Endothelial cell of umbilical vein (primary cell): ENCODE results near the gene AHRR. TPM values are rescaled to one million over a fixed set of nuclear protein-coding genes. Genes with fewer than 3 reads are reported as not detected.

ENCODE experiments used
- BruUV-seq: library from RNA; stranded (reverse); fragments of 400-500 nt; replicated peaks from 2 replicates; lab custom pipeline; 2021; lab: Mats Ljungman, UMichigan
- CTCF ChIA-PET: fragments of 300-600, 350-600 bp; sonication (Branson Sonifier 250); formaldehyde crosslinking; loops from one replicate; lab custom pipeline; 2021; ENCODE audit warnings: antibody characterized with exemption, inconsistent platforms; lab: Charles Lee
- POLR2A ChIA-PET: fragments of 300-600, 350-600 bp; sonication (Branson Sonifier 250); formaldehyde crosslinking; loops from one replicate; lab custom pipeline; 2021; ENCODE audit warnings: antibody characterized with exemption, inconsistent platforms; lab: Charles Lee
- DNase-seq: peaks from one replicate; pipeline ENCODE4 v3.0.0-alpha.2; 2011; ENCODE audit warnings: low read depth, low spot score
- FAIRE-seq: peaks from 2 replicates; lab custom pipeline; 2011; peaks lifted over from hg19 to GRCh38; lab: Jason Lieb, UNC
- H2AFZ ChIP-seq: 2 replicates; pipeline ENCODE4 v1.6.0; 2012; ENCODE audit warnings: low read depth, low read length, control low read depth, inconsistent platforms
- H3K27ac ChIP-seq: 2 replicates; pipeline ENCODE4 v1.5.1; 2011; ENCODE audit warnings: low read depth, mild to moderate bottlenecking, control low read depth, low read length, moderate library complexity; ENCODE audit not compliant: insufficient read depth
- H3K27me3 ChIP-seq, 2 experiments: 2 replicates each; pipeline versions ENCODE4 v1.6.0 to v1.6.1; 2011; ENCODE audit warnings: low read length in 2 of 2, mixed read lengths in 1 of 2; ENCODE audit not compliant: control insufficient read depth in 2 of 2, insufficient read depth in 2 of 2
- H3K36me3 ChIP-seq, 2 experiments: 2 replicates in 1 of 2; 3 replicates in 1 of 2; pipeline ENCODE4 v1.5.1; 2011; ENCODE audit warnings: low read length in 2 of 2, mild to moderate bottlenecking in 1 of 2, moderate library complexity in 1 of 2; ENCODE audit not compliant: control insufficient read depth in 2 of 2, insufficient read depth in 2 of 2; ENCODE audit errors: extremely low read depth in 1 of 2
- H3K4me1 ChIP-seq: 3 replicates; pipeline ENCODE4 v1.5.1; 2011; ENCODE audit warnings: mild to moderate bottlenecking, low read length; ENCODE audit not compliant: control insufficient read depth, insufficient read depth; ENCODE audit errors: extremely low read depth
- H3K4me2 ChIP-seq: 2 replicates; pipeline ENCODE4 v1.6.1; 2011; ENCODE audit warnings: low read length, control low read depth, mixed read lengths; ENCODE audit not compliant: insufficient read depth
- H3K4me3 ChIP-seq, 3 experiments: fragments of 200-600 bp in 1 of 3; sonication (generic), shearing (Covaris generic) in 1 of 3; replicated peaks in 1 of 3; 2 replicates each; pipeline ENCODE4 v1.5.1; 2011 to 2016; ENCODE audit warnings: control low read depth in 3 of 3, low read length in 3 of 3, mild to moderate bottlenecking in 2 of 3, inconsistent platforms in 1 of 3, low read depth in 1 of 3, moderate library complexity in 1 of 3; ENCODE audit not compliant: insufficient read depth in 1 of 3
- H3K79me2 ChIP-seq: 2 replicates; pipeline ENCODE4 v1.6.0; 2012; ENCODE audit warnings: low read length, inconsistent platforms; ENCODE audit not compliant: control insufficient read depth, insufficient read depth
- H3K9ac ChIP-seq: replicated peaks from 2 replicates; pipeline ENCODE3; 2011; ENCODE audit warnings: low read length, control low read depth; ENCODE audit not compliant: insufficient read depth; ENCODE audit errors: extremely low read depth
- H3K9me1 ChIP-seq: replicated peaks from 3 replicates; pipeline ENCODE4 v1.6.0; 2011; ENCODE audit warnings: mild to moderate bottlenecking, low read length; ENCODE audit not compliant: control insufficient read depth, insufficient read depth; ENCODE audit errors: extremely low read depth
- H3K9me3 ChIP-seq: replicated peaks from 2 replicates; pipeline ENCODE4 v1.5.1; 2012; ENCODE audit warnings: low read length, inconsistent platforms; ENCODE audit not compliant: control insufficient read depth, insufficient read depth
- H4K20me1 ChIP-seq: replicated peaks from 2 replicates; pipeline ENCODE3; 2011; ENCODE audit warnings: mild to moderate bottlenecking, low read length; ENCODE audit not compliant: control insufficient read depth, insufficient read depth; ENCODE audit errors: extremely low read depth
- FOS ChIP-seq: IDR thresholded peaks from 2 replicates; pipeline ENCODE4 v1.6.1; 2011; ENCODE audit warnings: mild to moderate bottlenecking, low read length, moderate library complexity, borderline replicate concordance; ENCODE audit not compliant: insufficient read depth
- GATA2 ChIP-seq: IDR thresholded peaks from 2 replicates; pipeline ENCODE4 v1.7.0; 2011; ENCODE audit warnings: low read depth, mild to moderate bottlenecking, moderate library complexity, mixed read lengths, low read length; ENCODE audit not compliant: insufficient read length, insufficient read depth
- JUN ChIP-seq: IDR thresholded peaks from 2 replicates; pipeline ENCODE4 v1.6.1; 2011; ENCODE audit warnings: borderline replicate concordance, low read depth; ENCODE audit not compliant: insufficient read length, insufficient read depth
- POLR2AphosphoS5 ChIP-seq: IDR thresholded peaks from 2 replicates; pipeline ENCODE4 v1.6.1; 2012; ENCODE audit warnings: low read depth, mild to moderate bottlenecking, control low read depth, low read length, moderate library complexity; ENCODE audit not compliant: insufficient read depth
- dilution Hi-C: fragments of 300-500 bp; cut with MboI; formaldehyde crosslinking; loops from one replicate; pipeline ENCODE4 v1.15.0; 2019; ENCODE audit warnings: low sequenced_read_pairs; ENCODE audit not compliant: extremely low pct_ligation_motif_present
- intact Hi-C: fragments of 100-400 bp; cut with micrococcal nuclease; formaldehyde crosslinking; loops from one replicate; pipeline ENCODE4 v1.10.0; 2022
- polyA plus RNA-seq, 4 experiments: library from polyadenylated mRNA; depleted of rRNA in 3 of 4; stranded (reverse) in 3 of 4; unstranded in 1 of 4; fragments of >200 nt; gene quantifications; 2 replicates each; pipeline versions ENCODE4 v1.2.1 to v1.2.3, GENCODE V29; 2011 to 2012; ENCODE audit warnings: missing spikeins in 1 of 4
- total RNA-seq: library from RNA; stranded (reverse); gene quantifications from 2 replicates; pipeline ENCODE4 v1.2.3, GENCODE V29; 2021
- TF ChIP-seq, protein P1 (sequence below), 2 donors: IDR thresholded peaks; 1 replicate in 1 of 2; 2 replicates in 1 of 2; pipeline ENCODE4 v1.5.1; 2011; ENCODE audit warnings: low read length in 2 of 2, mild to moderate bottlenecking in 2 of 2, moderate library complexity in 2 of 2, control low read depth in 1 of 2, inconsistent platforms in 1 of 2, low read depth in 1 of 2; ENCODE audit not compliant: insufficient read depth in 1 of 2; ENCODE audit errors: extremely low read depth in 1 of 2

AHRR gene
- total and polyA plus RNA-seq, 2 donors (not counting 3 experiments of a cell fraction or from before 2014, with no cell fraction given): 3.1 to 7.3 TPM

DNA sequence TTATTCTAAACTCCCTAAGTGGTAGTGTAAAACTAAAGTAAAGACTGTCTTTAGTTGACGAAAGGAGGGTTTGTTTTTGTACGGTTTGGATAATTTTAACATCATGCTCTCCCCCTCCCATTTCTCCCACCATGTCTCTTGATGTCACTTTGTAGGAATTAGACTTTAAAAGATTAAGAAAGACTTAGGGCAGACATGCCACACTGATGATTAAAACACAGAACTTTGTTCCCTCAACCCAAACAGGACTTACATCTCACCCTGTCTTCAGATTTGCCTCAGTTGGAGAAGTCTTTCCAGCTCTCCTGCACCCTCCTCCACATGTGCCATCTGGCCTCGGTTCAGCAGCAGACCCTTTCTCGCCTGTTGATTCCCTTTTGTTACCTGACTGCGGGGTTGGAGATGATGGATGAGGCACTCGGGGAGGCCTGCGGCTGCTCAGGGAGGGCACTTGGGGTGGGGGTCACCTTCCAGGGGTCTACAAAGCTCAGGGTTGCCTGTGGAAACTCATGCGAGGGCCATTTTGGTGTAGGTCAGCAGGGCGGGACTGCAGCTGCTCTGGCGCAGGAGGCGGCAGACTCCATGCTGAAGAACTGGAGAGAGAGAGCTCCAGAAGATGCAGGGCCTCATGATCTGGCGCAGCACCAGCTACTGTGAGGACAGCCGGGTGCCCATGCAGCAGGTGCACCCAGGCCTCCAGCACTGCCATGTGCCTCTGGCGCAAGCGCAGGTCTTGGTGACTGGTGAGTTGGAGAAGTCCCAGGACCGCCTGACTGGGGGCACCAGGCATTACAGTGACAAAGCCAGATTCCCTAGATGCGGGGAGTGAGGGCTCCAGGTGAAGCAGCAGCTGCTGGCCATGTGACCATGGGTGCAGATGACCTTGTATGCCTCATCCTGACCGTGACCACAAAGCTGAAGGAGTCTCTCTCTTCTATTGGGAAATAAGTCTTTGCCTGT is 96.9 kb downstream of the AHRR start:
- intact Hi-C loops: no loop called here
- dilution Hi-C loops: no loop called here
- no peak overlapping the region for H3K4me2 ChIP-seq
- no peak for DNase-seq
- no peaks in the 10 kb centered on the region for H4K20me1 ChIP-seq
- POLR2A ChIA-PET: no interaction called here
- H3K36me3 ChIP-seq: no peaks in the 10 kb centered on the region
- no peaks in the 10 kb centered on the region for H3K27me3 ChIP-seq
- CTCF ChIA-PET: interaction anchor here (0.7 to 1.2 kb wide), 3 partner anchors 11 to 38 kb away, joined by 3 read pairs; no protein-coding TSS in a partner anchor
- H3K9me1 ChIP-seq: no peaks in the 10 kb centered on the region
- H3K9ac ChIP-seq: no peak overlapping the region
- TF ChIP-seq GATA2 (no peak), JUN (no peak), FOS (no peak), POLR2AphosphoS5 (no peak)
- TF ChIP-seq, protein P1, sequence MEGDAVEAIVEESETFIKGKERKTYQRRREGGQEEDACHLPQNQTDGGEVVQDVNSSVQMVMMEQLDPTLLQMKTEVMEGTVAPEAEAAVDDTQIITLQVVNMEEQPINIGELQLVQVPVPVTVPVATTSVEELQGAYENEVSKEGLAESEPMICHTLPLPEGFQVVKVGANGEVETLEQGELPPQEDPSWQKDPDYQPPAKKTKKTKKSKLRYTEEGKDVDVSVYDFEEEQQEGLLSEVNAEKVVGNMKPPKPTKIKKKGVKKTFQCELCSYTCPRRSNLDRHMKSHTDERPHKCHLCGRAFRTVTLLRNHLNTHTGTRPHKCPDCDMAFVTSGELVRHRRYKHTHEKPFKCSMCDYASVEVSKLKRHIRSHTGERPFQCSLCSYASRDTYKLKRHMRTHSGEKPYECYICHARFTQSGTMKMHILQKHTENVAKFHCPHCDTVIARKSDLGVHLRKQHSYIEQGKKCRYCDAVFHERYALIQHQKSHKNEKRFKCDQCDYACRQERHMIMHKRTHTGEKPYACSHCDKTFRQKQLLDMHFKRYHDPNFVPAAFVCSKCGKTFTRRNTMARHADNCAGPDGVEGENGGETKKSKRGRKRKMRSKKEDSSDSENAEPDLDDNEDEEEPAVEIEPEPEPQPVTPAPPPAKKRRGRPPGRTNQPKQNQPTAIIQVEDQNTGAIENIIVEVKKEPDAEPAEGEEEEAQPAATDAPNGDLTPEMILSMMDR (IDR thresholded peaks at IDR 0.05; ENCODE audit: extremely low read depth in 1 of 2, insufficient read depth in 1 of 2, low read depth in 1 of 2, low read length in 2 of 2): no peak
- H3K9me3 ChIP-seq: no peaks in the 10 kb centered on the region
- BruUV-seq: no TSS peak
- H3K79me2 ChIP-seq: no peaks in the 10 kb centered on the region
- H2AFZ ChIP-seq: no peak overlapping the region
- peaks cover 3% of the 10 kb centered on the region for H3K4me1 ChIP-seq
- no peak overlapping the region for H3K4me3 ChIP-seq
- no peak overlapping the region for H3K27ac ChIP-seq
- FAIRE-seq: no peak
